Trophoblast cell (in vitro differentiated cells and primary cell): ENCODE measurements around the gene SDK2.

ENCODE experiments used
- DNase-seq, 2 donors: peaks; one replicate each; pipeline ENCODE4 v3.0.0-alpha.2; 2016
- H2AFZ ChIP-seq: 2 replicates; pipeline ENCODE4 v1.6.1; 2013; ENCODE audit warnings: low read length, moderate library complexity, mild to moderate bottlenecking; ENCODE audit not compliant: insufficient read depth, poor library complexity
- H2AK5ac ChIP-seq: 2 replicates; pipeline ENCODE4 v1.6.1; 2013; ENCODE audit warnings: mild to moderate bottlenecking, low read length
- H2BK120ac ChIP-seq: 2 replicates; pipeline ENCODE4 v1.6.1; 2013; ENCODE audit warnings: low read length, mild to moderate bottlenecking, moderate library complexity; ENCODE audit not compliant: insufficient read depth, poor library complexity
- H2BK12ac ChIP-seq: 2 replicates; pipeline ENCODE4 v1.6.1; 2013; ENCODE audit warnings: mild to moderate bottlenecking, low read length, moderate library complexity
- H2BK5ac ChIP-seq: 2 replicates; pipeline ENCODE4 v1.6.1; 2013; ENCODE audit warnings: low read length, low read depth, moderate library complexity, mild to moderate bottlenecking; ENCODE audit not compliant: poor library complexity
- H3K14ac ChIP-seq: 2 replicates; pipeline ENCODE4 v1.6.1; 2013; ENCODE audit warnings: mild to moderate bottlenecking, low read length
- H3K18ac ChIP-seq: 2 replicates; pipeline ENCODE4 v1.6.1; 2013; ENCODE audit warnings: mild to moderate bottlenecking, low read length
- H3K23ac ChIP-seq: 2 replicates; pipeline ENCODE4 v1.6.1; 2013; ENCODE audit warnings: low read length
- H3K27ac ChIP-seq: 2 replicates; pipeline ENCODE4 v1.5.1; 2013; ENCODE audit warnings: low read depth, mild to moderate bottlenecking, inconsistent platforms, low read length, moderate library complexity
- H3K27me3 ChIP-seq: 2 replicates; pipeline ENCODE4 v1.6.1; 2013; ENCODE audit warnings: inconsistent platforms, mild to moderate bottlenecking, low read length, moderate library complexity; ENCODE audit not compliant: insufficient read depth
- H3K36me3 ChIP-seq, 2 experiments: 1 replicate in 1 of 2; 2 replicates in 1 of 2; pipeline ENCODE4 v1.6.1; 2013; ENCODE audit warnings: low read length in 2 of 2, mild to moderate bottlenecking in 2 of 2, moderate library complexity in 1 of 2; ENCODE audit not compliant: insufficient read depth in 2 of 2, control insufficient read depth in 1 of 2
- H3K4ac ChIP-seq: 2 replicates; pipeline ENCODE4 v1.6.1; 2013; ENCODE audit warnings: low read depth, mild to moderate bottlenecking, low read length, moderate library complexity
- H3K4me1 ChIP-seq, 2 experiments: 1 replicate in 1 of 2; 2 replicates in 1 of 2; pipeline ENCODE4 v1.6.1; 2013; ENCODE audit warnings: low read length in 2 of 2, mild to moderate bottlenecking in 2 of 2, moderate library complexity in 1 of 2; ENCODE audit not compliant: insufficient read depth in 2 of 2, control insufficient read depth in 1 of 2
- H3K4me2 ChIP-seq: 2 replicates; pipeline ENCODE4 v1.6.1; 2013; ENCODE audit warnings: inconsistent platforms, mild to moderate bottlenecking, low read length, moderate library complexity
- H3K4me3 ChIP-seq: 2 replicates; pipeline ENCODE4 v1.5.1; 2013; ENCODE audit warnings: mild to moderate bottlenecking, low read depth, low read length, inconsistent platforms
- H3K79me1 ChIP-seq: one replicate; pipeline ENCODE4 v1.6.1; 2013; ENCODE audit warnings: low read length
- H3K79me2 ChIP-seq: 2 replicates; pipeline ENCODE4 v1.6.1; 2013; ENCODE audit warnings: low read length, mild to moderate bottlenecking; ENCODE audit not compliant: control insufficient read depth, insufficient read depth, poor library complexity
- H3K9ac ChIP-seq: 2 replicates; pipeline ENCODE4 v1.6.1; 2013; ENCODE audit warnings: mild to moderate bottlenecking, low read length
- H3K9me3 ChIP-seq: 2 replicates; pipeline ENCODE4 v1.6.1; 2013; ENCODE audit warnings: low read depth, mild to moderate bottlenecking, control low read depth, inconsistent platforms, low read length; ENCODE audit not compliant: insufficient read depth
- H4K12ac ChIP-seq: 2 replicates; pipeline ENCODE4 v1.6.1; 2013; ENCODE audit warnings: low read depth, mild to moderate bottlenecking, low read length, moderate library complexity
- H4K8ac ChIP-seq: 2 replicates; pipeline ENCODE4 v1.6.1; 2013; ENCODE audit warnings: low read depth, mild to moderate bottlenecking, low read length, moderate library complexity
- H4K91ac ChIP-seq: one replicate; pipeline ENCODE4 v1.6.1; 2013; ENCODE audit warnings: low read depth, mild to moderate bottlenecking, low read length, moderate library complexity
- WGBS: extraction: QIAGEN DNeasy Blood & Tissue Kit; methylation state at CpG from one replicate; pipeline ENCODE4 v1.1.7; 2013; ENCODE audit warnings: missing lambda C conversion rate; ENCODE audit not compliant: insufficient read length, insufficient coverage; ENCODE audit errors: extremely low coverage; 5-methylcytosine and 5-hydroxymethylcytosine counted together

Gene SDK2

DNA sequence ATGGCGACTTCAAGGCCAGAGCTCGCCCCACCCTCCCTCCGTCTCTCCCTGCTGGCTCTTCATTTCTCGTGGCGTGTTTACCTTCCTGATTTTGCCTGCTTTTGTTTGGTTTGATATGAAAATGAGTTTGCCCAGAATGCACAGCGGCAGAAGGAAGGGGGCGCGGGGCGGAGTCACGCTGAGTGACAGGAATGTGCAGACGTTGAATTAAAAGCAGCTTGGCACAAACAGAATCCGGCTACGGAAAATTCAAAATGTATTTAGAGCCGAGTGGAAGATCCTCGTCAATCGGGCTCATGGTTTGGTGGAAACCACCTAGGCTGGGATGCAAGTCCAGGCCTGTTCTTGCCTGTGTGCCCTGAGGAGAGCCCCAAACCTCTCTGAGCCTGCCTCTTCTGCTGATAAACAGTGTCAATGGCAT is 102.7 kb downstream of the SDK2 start:
- H3K4me2 ChIP-seq: no peak overlapping the region
- H2AK5ac ChIP-seq: no peak overlapping the region
- H3K27me3 ChIP-seq: no peaks in the 10 kb centered on the region
- H3K4ac ChIP-seq: no peak overlapping the region
- H3K27ac ChIP-seq: no peak overlapping the region
- H2AFZ ChIP-seq: no peak overlapping the region
- no peak overlapping the region for H3K9ac ChIP-seq
- no peaks in the 10 kb centered on the region for H3K79me1 ChIP-seq
- H2BK5ac ChIP-seq: no peak overlapping the region
- H2BK120ac ChIP-seq: no peak overlapping the region
- H3K18ac ChIP-seq: no peak overlapping the region
- H4K12ac ChIP-seq: no peak overlapping the region
- no peak overlapping the region for H4K91ac ChIP-seq
- no peak overlapping the region for H3K4me3 ChIP-seq
- no CpG with 5 or more reads among the region's 16 CpGs for WGBS
- no peaks in the 10 kb centered on the region for H3K9me3 ChIP-seq
- no peaks in the 10 kb centered on the region for H3K36me3 ChIP-seq
- H3K14ac ChIP-seq: no peak overlapping the region
- no peak overlapping the region for H2BK12ac ChIP-seq
- no peak overlapping the region for H3K23ac ChIP-seq
- no peak for DNase-seq
- no peaks in the 10 kb centered on the region for H3K4me1 ChIP-seq
- no peaks in the 10 kb centered on the region for H3K79me2 ChIP-seq
- H4K8ac ChIP-seq: no peak overlapping the region

DNA sequence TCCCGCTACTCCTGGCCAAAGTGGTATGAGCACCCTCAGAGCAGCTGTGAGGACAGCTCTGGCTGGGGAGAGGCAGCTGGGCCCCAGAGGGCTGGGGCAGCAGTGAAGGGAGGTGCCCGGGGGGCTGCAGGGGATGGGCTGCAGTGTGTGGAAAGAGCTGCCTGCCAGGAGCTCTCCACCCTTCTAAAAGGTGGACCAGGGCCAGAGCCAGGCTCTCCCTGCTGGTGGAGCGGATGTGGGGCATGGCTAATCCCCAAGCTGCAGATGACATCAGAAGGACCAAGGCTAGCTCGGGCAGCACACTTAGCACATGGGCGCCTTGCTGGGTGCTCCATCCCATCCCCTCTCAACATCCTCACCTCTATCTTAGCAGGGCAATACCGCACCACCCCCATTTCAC is 103.1 kb downstream of the SDK2 start:
- no peak overlapping the region for H3K18ac ChIP-seq
- H2BK5ac ChIP-seq: no peak overlapping the region
- H3K23ac ChIP-seq: no peak overlapping the region
- H3K27me3 ChIP-seq: no peaks in the 10 kb centered on the region
- no CpG with 5 or more reads among the region's 6 CpGs for WGBS
- H4K8ac ChIP-seq: no peak overlapping the region
- no peaks in the 10 kb centered on the region for H3K79me2 ChIP-seq
- no peak overlapping the region for H2AFZ ChIP-seq
- H3K79me1 ChIP-seq: no peaks in the 10 kb centered on the region
- no peak overlapping the region for H4K91ac ChIP-seq
- H3K36me3 ChIP-seq: no peaks in the 10 kb centered on the region
- H3K9ac ChIP-seq: no peak overlapping the region
- DNase-seq: no peak
- H2BK12ac ChIP-seq: no peak overlapping the region
- H3K27ac ChIP-seq: no peak overlapping the region
- no peak overlapping the region for H2BK120ac ChIP-seq
- no peak overlapping the region for H3K4ac ChIP-seq
- no peak overlapping the region for H3K4me3 ChIP-seq
- no peaks in the 10 kb centered on the region for H3K9me3 ChIP-seq
- H3K4me2 ChIP-seq: no peak overlapping the region
- no peak overlapping the region for H2AK5ac ChIP-seq
- no peak overlapping the region for H3K14ac ChIP-seq
- no peak overlapping the region for H4K12ac ChIP-seq
- no peaks in the 10 kb centered on the region for H3K4me1 ChIP-seq

DNA sequence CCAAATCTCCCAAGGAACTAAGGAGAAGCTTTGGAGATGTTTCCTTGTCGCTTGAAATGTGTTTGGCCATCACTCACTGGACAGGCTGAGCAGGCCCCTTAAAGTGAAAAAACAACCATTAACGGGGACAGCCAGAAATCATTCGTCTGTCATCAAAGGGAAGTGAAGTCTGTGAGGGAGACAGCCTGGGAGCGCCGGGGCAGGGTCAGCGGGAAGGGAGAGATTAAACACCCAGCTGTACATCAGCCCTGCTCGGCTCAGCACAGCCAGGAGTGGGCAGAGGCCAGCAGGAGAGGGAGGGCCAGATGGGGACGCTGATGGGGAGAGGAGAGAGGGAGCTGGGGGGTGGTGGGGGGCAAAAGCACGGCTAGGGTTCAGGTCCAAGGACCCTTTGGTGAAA is 105.1 kb downstream of the SDK2 start:
- Histone ChIP-seq H2BK120ac (no peak overlapping the region), H2AFZ (no peak overlapping the region), H4K12ac (no peak overlapping the region), H3K23ac (no peak overlapping the region), H3K36me3 (no peaks in the 10 kb centered on the region), H3K4me3 (no peak overlapping the region), H3K79me2 (no peaks in the 10 kb centered on the region), H2BK12ac (no peak overlapping the region), H4K91ac (no peak overlapping the region), H3K9me3 (no peaks in the 10 kb centered on the region), H3K27ac (no peak overlapping the region), H3K27me3 (no peaks in the 10 kb centered on the region), H3K14ac (no peak overlapping the region), H3K9ac (no peak overlapping the region), H3K4me1 (no peaks in the 10 kb centered on the region), H3K18ac (no peak overlapping the region), H3K4me2 (no peak overlapping the region), H3K4ac (no peak overlapping the region), H2AK5ac (no peak overlapping the region), H3K79me1 (no peaks in the 10 kb centered on the region), H2BK5ac (no peak overlapping the region), H4K8ac (no peak overlapping the region)
- no CpG with 5 or more reads among the region's 9 CpGs for WGBS
- no peak for DNase-seq

DNA sequence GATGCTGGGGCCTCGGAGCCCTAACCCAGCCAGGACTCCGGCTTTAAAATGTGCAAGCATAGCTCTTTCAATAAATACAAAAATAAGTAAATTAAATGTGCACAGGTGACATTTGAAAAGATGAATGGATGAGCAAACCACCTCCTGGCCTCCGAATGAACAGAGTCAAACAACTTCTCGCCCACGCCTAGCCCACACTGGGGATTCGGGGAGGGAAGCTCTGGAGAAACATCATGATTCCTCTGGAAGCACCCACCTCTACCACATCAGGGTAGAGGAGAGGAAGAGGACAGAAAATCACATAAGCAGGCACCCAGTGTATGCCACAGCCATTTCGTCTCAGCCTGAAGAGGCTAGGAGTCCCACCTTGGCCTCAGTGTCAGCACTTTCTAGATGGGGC is 105.8 kb downstream of the SDK2 start:
- H3K79me2 ChIP-seq: no peaks in the 10 kb centered on the region
- DNase-seq: no peak
- H3K4me3 ChIP-seq: no peak overlapping the region
- H4K91ac ChIP-seq: no peak overlapping the region
- no peak overlapping the region for H3K27ac ChIP-seq
- H3K36me3 ChIP-seq: no peaks in the 10 kb centered on the region
- H2BK5ac ChIP-seq: no peak overlapping the region
- no peak overlapping the region for H2AK5ac ChIP-seq
- H2BK12ac ChIP-seq: no peak overlapping the region
- H3K14ac ChIP-seq: no peak overlapping the region
- no peak overlapping the region for H3K18ac ChIP-seq
- no peaks in the 10 kb centered on the region for H3K79me1 ChIP-seq
- H3K9ac ChIP-seq: no peak overlapping the region
- H3K4me2 ChIP-seq: no peak overlapping the region
- no peaks in the 10 kb centered on the region for H3K4me1 ChIP-seq
- H4K12ac ChIP-seq: no peak overlapping the region
- H2AFZ ChIP-seq: no peak overlapping the region
- WGBS: no CpG with 5 or more reads among the region's 7 CpGs
- no peaks in the 10 kb centered on the region for H3K27me3 ChIP-seq
- H3K9me3 ChIP-seq: no peaks in the 10 kb centered on the region
- no peak overlapping the region for H2BK120ac ChIP-seq
- no peak overlapping the region for H3K4ac ChIP-seq
- H4K8ac ChIP-seq: no peak overlapping the region
- no peak overlapping the region for H3K23ac ChIP-seq
